NCI-H2196 treated with DMSO at 0.1 percent for 48 hours (cell line): ENCODE results near the gene PRDM2.
"Not testable (repeated sequence)": the region's sequence is repeated elsewhere in the genome, so short reads cannot be mapped to it uniquely, and the experiment has no call there.

ENCODE experiments used
- DNase-seq: peaks from one replicate; lab custom pipeline; 2025; ENCODE audit not compliant: unreplicated experiment; lab: John Stamatoyannopoulos, UW

Gene PRDM2

GRCh38 chr1:13700521-13701270 is 708 bp downstream of the PRDM2 start:
- DNase-seq: no peak

- no peak for DNase-seq
Observed at GRCh38 chr1:13701271-13701640, 1.3 kb downstream of the PRDM2 start.

GRCh38 chr1:13702425-13703127 is 2.6 kb downstream of the PRDM2 start:
- DNase-seq: no peak

DNA sequence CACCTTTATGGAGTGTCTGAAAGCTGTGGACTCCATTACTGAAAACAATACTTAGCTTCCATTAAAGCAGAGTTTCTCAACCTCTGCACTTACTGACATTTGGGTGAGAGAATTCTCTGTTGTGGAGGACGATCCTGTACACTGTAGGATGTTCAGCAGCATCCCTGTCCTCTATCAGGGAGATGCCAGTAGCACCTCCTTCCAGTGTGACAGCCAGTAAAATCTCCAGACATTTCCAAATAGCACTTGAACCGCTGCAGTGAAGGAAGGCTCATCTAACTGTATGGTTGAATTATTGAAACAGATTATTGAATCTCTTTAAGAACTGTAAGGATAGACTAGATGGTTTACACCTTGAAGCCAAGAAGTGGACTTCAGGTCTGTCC is 3.1 kb downstream of the PRDM2 start:
- DNase-seq: no peak

DNA sequence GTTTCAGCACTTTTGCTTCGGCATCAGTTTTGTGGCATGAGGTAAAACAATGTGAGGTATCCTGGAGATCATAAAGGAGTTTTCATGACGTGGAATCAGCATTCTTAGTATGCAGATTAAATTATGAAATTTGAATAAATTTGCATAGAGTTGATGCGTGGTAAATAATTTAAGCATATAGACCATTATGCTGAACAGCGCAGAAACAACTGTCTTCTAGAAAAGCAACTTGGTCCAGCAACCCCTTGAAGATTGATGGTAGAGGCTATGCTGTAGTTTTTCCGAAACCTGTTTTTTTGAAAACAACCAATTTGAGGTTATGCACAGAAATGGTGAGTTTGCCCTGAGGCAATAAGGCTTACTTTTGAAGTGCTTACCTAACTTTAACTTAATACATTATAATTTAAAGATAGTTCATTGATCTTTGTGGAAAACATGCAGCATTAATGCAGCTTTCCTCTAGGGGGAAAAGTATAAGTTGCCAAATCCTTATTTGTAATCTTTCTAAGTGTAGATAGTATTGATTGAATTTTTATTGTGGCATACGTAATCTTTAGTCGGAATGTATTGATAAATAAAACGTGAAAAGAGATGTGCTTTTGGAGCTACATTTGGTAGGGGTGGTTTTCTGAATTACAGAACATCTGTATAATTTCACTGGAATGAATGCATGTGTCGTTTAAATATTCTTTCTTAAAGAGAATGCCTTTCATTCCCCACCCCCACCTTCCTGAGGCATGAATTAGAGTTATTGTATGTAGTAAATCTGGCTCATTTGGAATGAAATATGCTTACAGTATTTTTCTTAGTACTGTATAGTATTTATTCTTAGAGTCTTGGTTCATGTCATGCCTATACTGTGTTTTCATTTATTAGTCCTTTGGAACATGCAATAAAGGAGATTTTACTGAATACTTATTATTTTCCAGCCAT is 3.8 kb downstream of the PRDM2 start:
- no peak for DNase-seq

DNA sequence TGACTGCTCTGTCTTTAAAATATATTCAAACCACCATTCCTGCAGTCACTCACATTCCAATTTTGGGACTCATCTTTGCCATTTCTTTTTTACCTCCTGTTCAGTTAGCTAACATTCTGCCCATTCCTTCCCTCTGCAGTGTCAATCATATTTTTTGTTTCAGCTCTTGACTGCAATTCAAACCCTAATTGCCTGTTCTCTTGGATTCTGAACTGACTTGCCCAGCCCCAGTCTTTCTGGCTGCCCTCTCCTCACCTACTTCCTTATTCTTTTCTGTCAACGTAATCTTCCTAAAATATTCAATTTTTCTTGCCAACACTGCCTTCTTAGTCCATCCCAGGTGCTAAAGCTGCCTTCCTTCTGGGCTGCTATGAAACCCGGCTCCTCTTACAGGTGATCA is 6.1 kb downstream of the PRDM2 start:
- DNase-seq: no peak

DNA sequence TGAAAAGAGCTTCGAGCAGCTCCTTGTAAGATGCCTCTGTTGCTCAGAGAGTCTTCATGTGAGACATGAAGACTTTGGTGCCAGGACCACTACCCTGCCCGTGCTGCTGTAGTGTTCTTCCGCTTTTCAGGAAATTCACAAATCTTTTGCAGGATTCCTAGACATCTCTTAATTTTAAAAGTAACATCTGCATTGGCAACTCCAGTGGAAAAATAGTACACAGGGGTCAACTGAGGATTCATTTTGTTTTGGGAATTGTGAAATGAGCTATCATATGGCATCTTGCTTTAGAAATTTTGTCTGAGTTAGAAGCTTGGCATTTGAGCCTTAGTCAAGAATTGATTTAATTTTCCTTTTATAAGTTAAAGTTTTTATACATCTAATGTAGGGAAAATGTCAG is 7.2 kb downstream of the PRDM2 start:
- no peak for DNase-seq

- DNase-seq: no peak
Observed at GRCh38 chr1:13708380-13708982, 8.5 kb downstream of the PRDM2 start.

DNA sequence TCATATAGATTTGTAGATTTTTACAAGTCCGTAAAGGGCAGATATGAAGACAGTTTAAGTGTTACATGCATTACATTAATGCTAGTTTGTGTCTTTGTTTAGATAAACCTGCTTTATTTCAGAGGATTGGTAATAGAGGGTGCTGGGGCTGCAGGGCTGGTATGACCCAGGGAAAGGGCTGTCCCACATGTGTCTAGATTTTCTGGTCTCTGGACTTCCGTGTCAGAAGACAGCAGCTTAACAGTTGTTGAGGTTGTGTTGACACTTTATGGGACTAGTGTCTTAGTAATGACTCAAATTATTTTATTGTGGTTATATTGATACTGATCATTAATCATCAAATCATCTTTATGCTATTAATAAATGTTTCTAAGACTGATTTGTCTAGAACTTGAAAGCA is 10.1 kb downstream of the PRDM2 start:
- DNase-seq: no peak

DNA sequence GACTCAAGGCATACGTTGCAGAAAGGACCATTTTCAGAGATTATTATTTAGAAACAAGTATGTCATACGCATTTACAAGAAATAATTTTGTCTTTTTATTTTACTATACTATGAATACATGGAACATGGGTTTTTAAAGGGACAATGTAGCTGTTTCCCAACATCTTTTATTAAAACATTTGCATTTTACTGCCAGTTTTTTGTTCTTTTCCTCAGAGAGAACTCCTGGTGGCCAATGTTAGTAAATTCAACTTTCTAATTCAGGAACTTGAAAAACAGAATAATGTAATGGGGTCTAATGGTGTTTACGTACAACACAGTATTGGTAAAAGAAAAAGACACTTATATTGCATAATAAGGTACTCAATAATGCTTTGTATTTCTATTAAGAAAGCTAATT is 14.9 kb downstream of the PRDM2 start:
- DNase-seq: no peak

DNA sequence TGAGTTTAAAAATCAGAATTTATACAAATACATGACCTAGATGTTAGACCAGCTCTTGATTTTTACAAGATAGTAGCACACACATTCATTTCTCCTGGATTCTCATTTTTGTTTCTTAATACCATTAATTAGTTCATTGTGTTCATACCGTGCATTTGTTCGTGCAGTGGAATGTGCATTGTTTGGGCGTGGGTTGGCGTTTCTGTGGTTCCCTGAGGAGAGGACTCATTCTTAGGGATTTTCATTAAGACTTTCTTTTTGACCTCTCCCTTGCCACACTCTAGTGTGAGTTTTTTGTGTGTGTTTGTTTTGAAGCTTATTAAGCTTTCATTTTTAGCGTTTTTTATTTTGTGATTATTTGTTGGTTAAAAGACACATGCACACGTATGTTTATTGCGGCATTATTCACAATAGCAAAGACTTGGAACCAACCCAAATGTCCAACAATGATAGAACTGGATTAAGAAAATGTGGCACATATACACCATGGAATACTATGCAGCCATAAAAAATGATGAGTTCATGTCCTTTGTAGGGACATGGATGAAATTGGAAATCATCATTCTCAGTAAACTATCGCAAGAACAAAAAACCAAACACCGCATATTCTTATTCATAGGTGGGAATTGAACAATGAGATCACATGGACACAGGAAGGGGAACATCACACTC is 15.8 kb downstream of the PRDM2 start:
- DNase-seq: not testable (repeated sequence)

GRCh38 chr1:13722808-13723360 is 22.9 kb downstream of the PRDM2 start:
- no peak for DNase-seq

- no peak for DNase-seq
Observed at GRCh38 chr1:13723810-13724209, 23.8 kb downstream of the PRDM2 start.

- DNase-seq: peak; percentile 2
Observed at GRCh38 chr1:13725714-13726175, 25.8 kb downstream of the PRDM2 start.

- no peak for DNase-seq
Observed at GRCh38 chr1:13728091-13728715, 28.2 kb downstream of the PRDM2 start.

- no peak for DNase-seq
Observed at GRCh38 chr1:13730291-13730690, 30.3 kb downstream of the PRDM2 start.

DNA sequence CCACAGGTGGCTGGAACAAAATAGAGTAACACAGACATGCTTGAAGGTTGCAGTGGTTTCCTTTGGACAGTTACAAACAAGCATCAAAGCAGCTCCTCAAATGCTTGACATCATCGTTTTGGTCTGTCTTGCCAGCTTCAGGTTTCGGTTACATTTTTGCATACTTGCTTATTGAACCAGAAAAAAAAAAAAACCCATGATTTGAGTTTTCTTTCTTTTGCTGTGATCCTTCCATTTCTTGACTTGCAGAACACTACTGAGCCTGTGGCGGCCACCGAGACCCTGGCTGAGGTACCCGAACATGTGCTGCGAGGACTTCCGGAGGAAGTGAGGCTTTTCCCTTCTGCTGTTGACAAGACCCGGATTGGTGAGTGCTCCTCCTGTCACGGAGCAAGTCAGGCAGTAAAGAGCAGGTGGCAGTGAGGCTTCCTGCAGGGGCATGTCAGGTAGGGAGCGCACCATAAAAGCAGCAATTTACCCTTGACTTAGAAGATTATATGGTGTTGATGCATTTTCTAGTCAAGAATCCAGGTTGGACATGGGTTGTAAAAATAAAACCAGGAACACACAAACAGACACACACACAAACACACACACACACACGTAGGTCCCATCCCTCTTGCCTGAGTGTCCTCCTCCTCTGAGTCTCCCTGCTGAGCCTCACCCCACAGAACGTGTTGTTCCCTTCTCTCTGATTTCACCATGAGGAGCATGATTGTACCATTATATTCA is 30.9 kb downstream of the PRDM2 start:
- DNase-seq: peak; percentile 21

DNA sequence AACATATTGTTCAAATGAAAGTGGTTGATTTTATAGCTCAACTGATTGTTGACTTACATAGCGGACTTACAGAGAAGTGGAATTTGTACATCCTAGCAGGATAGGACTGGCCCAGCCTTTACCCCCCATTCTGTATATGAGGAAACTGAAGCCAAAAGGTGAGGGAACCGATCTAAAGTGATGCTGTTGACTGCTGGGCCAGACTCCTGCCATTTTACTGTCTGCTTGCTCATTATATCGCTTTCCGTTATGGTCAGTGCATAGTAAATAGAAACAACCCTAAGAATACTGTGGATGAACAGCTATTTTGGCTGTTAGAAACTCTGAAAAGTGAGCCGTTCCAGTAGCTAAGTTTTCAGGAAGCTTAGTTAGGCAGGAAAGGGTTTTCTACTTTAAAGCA is 31.9 kb downstream of the PRDM2 start:
- no peak for DNase-seq

DNA sequence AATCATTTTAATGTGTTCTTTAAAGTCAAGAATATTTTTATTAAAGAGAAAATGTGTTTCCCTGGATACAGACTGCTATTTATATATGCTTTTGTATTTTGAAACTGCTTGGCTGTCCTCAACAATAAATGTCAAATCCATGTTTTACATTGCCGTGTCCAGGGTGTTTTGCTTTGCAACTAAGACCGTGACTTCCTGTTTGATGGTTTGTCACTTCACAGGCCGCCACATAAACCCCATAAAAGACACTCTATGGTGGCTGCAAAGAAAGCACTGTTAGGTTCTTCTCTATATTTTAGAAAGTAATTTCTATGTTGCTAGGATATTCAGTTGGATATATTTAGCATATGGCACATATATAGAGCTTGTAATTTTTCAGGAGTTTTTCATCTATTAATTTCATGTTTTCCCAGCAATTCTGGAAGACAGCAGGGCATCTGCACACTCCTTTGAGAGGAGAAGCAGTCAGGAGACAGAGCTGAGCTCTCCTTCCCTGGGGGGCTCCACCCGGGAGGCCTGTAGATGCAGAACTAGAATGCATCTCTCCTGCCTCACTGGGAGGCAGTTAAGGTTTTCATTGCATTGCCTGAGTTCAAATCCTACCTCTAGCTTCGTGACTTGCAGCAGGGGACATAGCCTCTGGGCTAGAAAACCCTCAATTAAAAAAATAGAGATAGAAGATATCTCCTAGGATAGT is 33.1 kb downstream of the PRDM2 start:
- no peak for DNase-seq
